ENCODE results near the gene ST14.
A peak's percentile ranks its signal among the peaks of the same experiment; 100 is the strongest.
"Not testable (repeated sequence)": the region's sequence is repeated elsewhere in the genome, so short reads cannot be mapped to it uniquely, and the experiment has no call there.

ST14 gene

DNA sequence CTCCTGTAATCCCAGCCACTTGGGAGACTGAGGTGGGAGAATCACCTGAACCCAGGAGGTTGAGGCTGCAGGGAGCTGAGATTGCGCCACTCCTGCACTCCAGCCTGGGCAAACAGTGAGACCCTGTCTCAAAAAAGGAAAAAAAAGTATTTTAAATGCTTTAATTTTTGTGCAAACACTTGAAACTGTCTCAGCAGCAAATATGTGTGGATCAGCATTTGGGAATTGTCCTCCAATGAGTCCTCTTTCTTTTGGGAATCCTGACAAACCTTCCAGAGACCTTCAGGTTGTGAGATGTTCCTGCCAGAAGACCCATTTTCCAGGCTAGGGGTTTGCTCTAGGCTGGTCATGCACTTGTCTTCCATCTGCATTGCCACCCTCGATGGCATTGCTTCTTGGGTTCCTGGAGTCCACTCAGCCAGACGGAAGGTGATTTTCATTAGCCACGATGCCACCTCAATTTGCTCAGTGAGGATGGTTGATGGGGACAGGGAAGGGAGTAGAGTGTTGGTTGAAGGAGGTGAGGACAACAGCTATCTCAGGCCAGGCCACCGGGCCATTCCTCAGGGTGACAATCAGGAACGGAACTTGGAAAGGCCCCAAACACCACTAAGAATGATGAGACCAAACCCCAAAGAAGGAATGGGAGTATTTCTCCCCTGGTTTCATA, 55.4 kb downstream of the ST14 start:
- no peak for ATAC-seq
- Mint-ChIP-seq H3K9me3 (no peaks in the 10 kb centered on the region), H3K4me1 (no peaks in the 10 kb centered on the region), H3K27ac (no peak overlapping the region), H3K27me3 (peaks cover 18% of the 10 kb centered on the region), H3K4me3 (no peak overlapping the region)
- DNase-seq, result no peak

DNA sequence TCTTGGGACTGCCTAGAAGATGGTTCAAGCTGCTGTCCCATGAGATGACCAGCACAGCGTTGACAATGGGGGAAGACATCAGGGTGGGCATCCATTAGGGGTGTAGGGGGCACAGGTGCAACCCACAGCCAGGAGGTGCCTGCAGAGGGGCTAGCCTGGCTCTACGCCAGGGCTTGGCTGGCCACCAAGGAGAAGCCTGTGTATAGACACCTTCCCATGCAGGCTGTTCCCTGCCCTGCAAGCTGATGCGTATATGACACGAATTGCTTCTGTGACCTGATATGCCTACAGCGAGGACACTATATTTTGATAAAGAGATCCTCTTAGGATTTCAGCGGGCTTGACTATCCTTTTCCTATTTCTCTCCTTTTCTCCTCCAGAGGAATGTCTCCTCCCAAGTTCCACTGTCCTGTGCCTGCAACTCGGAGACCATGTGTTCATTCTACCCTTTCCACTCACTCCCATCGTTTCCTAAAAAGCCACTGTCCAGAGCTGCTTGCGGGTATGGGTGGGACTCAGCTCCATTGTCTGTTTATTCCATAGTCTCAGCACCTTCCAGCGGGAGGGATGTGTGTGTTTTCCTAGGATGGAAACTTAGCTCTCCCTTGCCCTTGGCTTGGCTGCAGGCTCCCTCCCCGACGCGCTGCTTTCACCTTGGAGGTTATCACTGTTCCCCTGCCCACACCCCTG, 56.1 kb downstream of the ST14 start:
- H3K4me3 Mint-ChIP-seq, result no peak overlapping the region

DNA sequence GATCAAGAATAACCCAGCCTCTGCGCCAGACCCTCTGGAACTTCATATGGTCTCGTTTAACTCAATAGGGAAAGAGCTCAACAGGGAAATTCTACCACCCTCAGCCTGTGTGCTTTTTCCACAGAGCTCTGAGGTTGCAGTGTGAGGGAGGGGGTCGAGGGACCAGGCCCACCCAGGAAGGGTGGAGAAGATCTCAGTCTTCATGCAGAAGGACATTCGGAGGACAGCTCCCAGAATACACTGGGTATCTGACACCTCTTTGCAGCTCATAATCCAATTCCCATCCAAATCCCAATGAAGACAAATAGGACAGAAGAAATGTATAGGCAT, 56.6 kb downstream of the ST14 start:
- no peak overlapping the region for H3K4me3 Mint-ChIP-seq
- ATAC-seq, result no peak
- no peak for DNase-seq
- H3K4me1 Mint-ChIP-seq, result no peaks in the 10 kb centered on the region
- peaks cover 11% of the 10 kb centered on the region for H3K27me3 Mint-ChIP-seq
- H3K27ac Mint-ChIP-seq, result no peak overlapping the region
- H3K9me3 Mint-ChIP-seq, result no peaks in the 10 kb centered on the region

More for the DNA sequence above, 56.1 kb downstream of the ST14 start:
- Mint-ChIP-seq H3K27ac (no peak overlapping the region), H3K4me1 (no peaks in the 10 kb centered on the region), H3K27me3 (peaks cover 12% of the 10 kb centered on the region), H3K9me3 (no peaks in the 10 kb centered on the region)
- ATAC-seq, result no peak
- DNase-seq, result peak in 1 of 2 donors; percentile 6

DNA sequence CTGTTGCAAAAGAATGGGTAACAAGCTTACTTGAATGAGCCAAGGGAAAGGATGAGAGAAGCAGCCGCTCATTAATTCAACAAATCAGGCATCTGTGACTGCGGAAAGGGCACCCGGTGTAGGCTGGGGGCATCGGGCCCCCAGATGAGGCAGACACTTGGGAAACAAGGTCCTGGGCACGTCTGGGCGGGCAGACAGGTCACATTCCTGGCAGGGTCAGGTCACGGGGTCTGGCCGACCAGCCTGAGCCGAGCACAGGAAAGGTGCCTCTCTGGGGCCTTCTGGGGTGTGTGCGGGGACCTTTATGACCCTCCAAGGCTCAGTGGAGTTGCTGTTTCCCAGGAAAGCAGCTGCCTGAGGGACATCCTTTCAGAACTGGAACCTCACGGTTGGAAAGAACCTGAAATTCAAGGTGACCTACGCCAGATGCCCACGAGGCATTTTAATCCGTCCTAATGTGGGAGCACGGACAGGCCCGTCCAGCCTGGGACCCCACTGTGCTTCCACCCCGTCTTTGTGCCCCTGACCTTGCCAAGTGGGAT, 57.1 kb downstream of the ST14 start:
- no peak for ATAC-seq
- DNase-seq, result no peak
- Mint-ChIP-seq H3K4me3 (no peak overlapping the region), H3K9me3 (no peaks in the 10 kb centered on the region), H3K27me3 (peaks cover 11% of the 10 kb centered on the region), H3K27ac (no peak overlapping the region), H3K4me1 (no peaks in the 10 kb centered on the region)

DNA sequence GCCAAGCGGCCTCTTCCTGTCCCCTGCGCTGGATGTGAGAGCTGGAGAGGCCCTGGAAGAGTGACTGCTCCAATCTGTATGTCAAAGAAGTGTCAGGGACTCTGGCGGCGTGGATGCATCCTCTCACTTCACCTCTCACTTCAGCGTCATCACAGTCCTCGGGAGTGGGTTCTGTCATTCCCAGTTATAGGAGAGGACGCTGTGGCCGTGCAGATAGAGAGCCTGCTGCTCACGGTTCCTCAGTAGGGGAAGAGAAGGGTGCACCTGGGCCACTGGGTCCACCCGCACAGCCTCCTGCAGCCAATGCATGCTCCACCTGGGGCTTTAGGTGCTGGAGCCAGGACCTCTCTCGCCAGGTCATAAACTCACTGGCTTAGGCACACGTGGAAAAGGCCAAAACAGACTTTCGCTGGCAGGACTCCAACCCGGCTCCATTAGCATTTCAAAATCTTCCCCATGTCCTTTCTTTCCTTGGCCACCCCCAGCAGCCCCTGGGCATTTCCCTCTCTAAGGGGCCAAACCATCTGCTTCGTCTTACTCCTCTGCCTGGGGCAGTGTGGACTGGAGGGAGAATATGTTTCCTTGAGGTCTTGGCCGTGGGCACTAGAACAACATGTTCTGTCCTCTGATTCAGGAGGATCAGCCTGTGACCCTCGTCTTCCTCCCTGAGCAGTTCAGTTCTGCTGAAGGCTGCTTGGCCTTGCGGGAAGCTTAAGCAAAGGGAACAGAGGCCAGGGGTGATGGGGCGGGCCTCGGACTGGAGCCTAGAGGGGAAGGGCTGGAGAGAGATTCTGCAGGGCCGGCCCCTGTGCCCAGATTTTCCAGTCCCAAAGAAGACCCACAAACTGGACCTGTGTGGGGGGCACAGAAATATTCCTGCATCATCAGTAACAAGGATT, 57.8 kb downstream of the ST14 start:
- H3K27ac Mint-ChIP-seq, result no peak overlapping the region
- H3K27me3 Mint-ChIP-seq, result peaks cover 11% of the 10 kb centered on the region
- no peaks in the 10 kb centered on the region for H3K9me3 Mint-ChIP-seq
- ATAC-seq, result no peak
- peaks cover 1% of the 10 kb centered on the region for H3K4me1 Mint-ChIP-seq
- DNase-seq, result no peak
- H3K4me3 Mint-ChIP-seq, result no peak overlapping the region

DNA sequence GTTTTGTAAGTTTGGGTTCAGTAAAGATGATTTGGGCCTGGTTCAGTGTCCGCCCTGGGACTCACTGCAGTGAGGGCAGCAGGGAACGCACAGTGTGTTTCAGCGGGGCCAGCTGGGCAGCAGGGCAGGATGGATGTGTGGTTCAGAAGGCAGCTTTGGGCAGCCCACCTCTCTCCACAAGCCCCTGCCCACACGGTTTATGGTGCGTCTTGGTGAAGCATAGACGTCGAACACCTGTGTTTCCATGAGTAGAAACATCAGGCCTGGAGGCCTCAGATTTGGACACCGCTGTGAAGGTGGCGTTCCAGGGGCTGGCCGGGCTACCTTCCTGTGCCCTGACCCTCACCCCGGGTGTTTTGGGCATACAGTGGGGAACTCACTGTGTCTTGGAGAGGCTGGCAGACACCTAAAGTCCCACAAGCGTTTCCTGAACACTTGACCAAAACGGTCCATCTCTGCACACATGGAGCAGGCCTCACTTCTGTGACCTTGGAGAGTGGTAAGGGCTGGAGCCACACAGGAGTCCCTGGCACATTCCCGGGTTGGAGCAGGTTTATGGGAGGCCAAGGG, 59.0 kb downstream of the ST14 start:
- Mint-ChIP-seq H3K27me3 (peaks cover 7% of the 10 kb centered on the region), H3K27ac (no peak overlapping the region)
- no peak for ATAC-seq

DNA sequence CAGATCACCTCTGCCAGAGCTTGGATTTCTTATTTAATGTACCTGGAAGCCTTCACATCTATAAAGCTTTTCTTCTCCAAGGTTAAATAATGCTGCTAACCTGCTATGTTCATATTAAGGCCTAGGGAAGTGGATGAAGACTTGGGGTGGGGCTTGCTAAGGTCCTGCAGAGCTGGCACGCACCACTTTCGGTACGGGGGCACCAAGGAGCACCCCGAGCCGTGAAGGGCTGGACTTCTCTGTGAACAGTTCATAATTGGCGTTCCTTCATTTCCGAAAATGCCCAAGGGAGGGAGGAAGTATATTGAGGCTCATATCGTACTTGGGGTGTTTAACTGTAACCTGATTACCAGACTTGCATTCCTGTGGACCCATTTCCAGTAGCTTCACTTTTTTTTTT, 59.6 kb downstream of the ST14 start:
- Mint-ChIP-seq H3K27me3 (peaks cover under 1% of the 10 kb centered on the region), H3K4me1 (peaks cover 19% of the 10 kb centered on the region), H3K27ac (no peak overlapping the region), H3K4me3 (no peak overlapping the region), H3K9me3 (no peaks in the 10 kb centered on the region)
- ATAC-seq (no peak), DNase-seq (no peak)

More for the DNA sequence above, 59.0 kb downstream of the ST14 start:
- Mint-ChIP-seq H3K4me1 (peaks cover 13% of the 10 kb centered on the region), H3K9me3 (no peaks in the 10 kb centered on the region), H3K4me3 (no peak overlapping the region)
- no peak for DNase-seq

DNA sequence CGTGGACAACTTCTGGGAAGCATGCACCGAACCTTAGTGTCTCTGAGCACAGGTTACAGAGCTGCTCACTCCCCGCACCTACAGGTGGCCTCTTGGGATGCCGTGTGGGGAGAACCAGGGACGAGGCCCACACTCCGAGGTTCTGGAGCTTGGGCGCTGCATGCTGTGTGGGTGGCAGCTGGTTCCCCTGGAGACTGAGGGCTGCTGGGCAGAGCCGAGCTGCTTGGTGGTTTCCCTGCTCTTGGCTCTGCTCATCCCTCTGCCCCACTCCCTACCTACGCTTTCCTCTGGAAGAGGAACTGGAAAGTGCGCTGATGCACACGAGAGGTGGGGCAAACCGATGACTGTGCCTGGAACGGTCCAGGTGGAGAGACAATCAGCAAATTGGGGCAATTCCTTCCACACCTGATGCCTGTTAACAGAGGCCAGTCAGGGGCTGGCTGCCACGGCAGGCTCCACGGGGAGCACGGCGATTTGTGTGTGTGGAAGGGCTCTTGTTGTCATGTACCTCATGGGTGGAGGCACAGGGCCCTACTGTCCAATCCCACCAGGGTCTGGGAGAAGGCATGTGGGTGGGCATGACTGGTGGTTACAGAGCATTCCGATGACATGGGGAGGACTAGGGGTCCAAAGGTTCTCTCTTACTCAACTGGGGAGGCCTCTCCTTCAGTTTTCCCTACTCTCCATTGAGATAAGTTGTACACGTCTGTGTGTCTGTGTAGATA, 60.9 kb downstream of the ST14 start:
- Mint-ChIP-seq H3K4me1 (peaks cover 19% of the 10 kb centered on the region), H3K9me3 (no peaks in the 10 kb centered on the region), H3K27ac (peak overlapping the region in 1 of 2 donors; percentile 69), H3K27me3 (no peaks in the 10 kb centered on the region), H3K4me3 (no peak overlapping the region)
- DNase-seq (no peak), ATAC-seq (no peak)

DNA sequence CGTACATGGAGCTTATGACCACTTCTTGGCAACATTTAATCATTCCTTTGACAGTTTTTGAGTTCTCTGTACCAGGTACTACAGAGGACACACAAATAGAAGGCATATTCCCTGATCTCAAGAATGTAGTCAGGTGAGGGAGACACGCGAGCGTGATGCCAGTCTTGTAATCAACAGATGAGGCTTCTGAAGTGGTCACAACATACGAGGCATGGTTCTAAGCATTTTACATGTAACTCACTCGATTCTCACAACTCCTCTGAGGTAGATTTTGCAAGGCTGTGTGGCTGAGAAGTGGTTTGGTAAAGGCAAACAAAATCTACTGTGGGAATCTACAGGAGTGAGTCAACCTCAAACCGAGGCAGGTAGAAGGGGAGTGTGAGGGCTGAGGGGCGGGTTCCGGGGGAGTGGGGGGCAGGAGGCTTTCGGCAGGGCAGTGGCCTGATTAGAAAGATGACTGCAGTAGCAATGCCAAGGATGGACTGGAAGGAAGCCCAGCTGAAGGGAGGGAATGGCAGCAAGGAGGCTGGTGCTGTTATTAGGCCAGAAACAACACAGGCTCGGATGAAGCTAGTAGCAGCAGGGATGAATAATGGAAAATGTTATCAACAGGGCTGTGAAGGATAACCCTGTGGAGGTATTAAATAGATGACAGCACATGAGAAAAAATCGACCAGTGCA, 63.8 kb downstream of the ST14 start:
- peak; percentile 61 for ATAC-seq
- H3K4me1 Mint-ChIP-seq, result peaks cover 19% of the 10 kb centered on the region
- H3K27me3 Mint-ChIP-seq, result no peaks in the 10 kb centered on the region
- no peak overlapping the region for H3K27ac Mint-ChIP-seq
- no peak for DNase-seq
- no peaks in the 10 kb centered on the region for H3K9me3 Mint-ChIP-seq
- no peak overlapping the region for H3K4me3 Mint-ChIP-seq

DNA sequence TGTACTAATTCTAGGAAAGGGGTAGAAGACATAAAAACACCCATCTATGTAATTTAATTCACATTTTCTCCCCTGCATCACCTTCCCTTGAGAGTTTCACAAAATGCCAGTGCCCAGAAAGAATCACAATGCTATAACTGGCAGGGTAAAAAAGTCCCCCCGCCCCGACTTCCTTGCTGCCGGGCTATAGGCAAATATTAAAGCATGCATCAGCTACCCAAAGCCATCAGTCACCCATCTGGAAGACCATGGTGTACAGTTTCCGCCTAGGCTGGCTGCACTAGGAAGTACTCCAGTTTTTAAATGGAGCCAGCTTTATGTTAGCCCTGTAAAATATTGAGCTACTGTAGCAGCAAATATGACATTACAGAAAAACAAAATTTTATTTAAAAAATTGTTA, 67.8 kb downstream of the ST14 start:
- DNase-seq, result no peak
- H3K4me3 Mint-ChIP-seq, result no peak overlapping the region
- peaks cover 18% of the 10 kb centered on the region for H3K4me1 Mint-ChIP-seq
- H3K9me3 Mint-ChIP-seq, result no peaks in the 10 kb centered on the region
- no peaks in the 10 kb centered on the region for H3K27me3 Mint-ChIP-seq
- no peak overlapping the region for H3K27ac Mint-ChIP-seq
- no peak for ATAC-seq

DNA sequence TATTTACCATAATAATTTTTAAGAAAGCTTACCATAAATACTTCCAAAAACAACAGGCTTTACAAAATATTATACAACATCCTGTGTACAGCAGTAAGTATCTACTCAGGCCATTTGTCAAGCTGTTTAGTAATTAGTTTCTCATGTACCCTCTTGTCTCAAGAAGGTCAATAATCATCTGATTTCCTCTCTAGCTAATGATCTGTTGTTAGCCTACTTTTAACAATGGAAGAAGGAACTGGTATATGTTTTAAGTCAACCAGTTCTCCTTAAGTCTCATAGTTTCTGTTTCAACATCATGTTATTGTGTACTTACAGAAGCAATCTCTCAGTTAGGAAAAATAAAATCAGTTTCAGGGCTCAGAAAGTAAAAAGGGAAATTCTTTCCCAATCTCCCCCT, 73.9 kb downstream of the ST14 start:
- DNase-seq, H3K27me3 Mint-ChIP-seq, ATAC-seq, H3K9me3 Mint-ChIP-seq, H3K4me1 Mint-ChIP-seq, H3K27ac Mint-ChIP-seq, H3K4me3 Mint-ChIP-seq: not testable (repeated sequence)

DNA sequence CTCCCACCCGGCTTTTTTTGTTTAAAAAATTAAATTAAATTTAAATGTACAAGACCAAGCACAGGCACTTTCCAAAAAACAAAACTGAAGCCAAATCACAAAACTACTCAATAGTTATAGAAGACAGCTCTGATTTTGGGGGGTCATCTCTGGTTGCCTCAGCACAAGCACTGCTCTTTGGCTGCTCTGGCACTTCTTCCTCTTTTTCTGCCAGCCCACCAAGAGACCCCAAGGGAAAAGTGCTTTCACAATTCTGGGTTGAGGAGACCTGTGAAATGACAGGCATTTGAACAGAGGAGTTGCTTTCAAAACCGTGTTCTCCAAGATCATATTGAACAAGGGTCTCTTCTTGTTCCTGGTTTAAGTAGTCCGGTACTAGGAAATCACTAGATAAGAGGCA, 74.3 kb downstream of the ST14 start:
- ATAC-seq, H3K4me3 Mint-ChIP-seq, H3K27me3 Mint-ChIP-seq, H3K4me1 Mint-ChIP-seq, H3K27ac Mint-ChIP-seq, DNase-seq, H3K9me3 Mint-ChIP-seq: not testable (repeated sequence)

DNA sequence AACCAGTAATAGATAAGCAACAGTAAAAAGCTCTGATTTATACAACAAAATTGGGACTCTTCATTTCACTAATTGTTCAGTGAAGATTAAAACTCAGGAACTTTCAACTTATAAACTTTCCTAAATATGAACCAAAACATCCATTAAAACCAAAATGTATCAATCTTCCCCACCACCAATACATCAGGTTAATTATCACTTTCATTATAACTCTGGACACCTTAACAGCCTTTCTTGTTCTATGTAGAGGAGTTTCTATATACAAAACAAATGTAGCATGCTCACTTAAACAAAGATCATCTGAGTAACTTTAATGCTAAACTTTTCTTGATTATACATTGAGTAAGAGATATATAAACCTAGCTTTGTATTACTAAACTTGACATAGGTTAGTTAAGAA, 74.7 kb downstream of the ST14 start:
- Mint-ChIP-seq H3K9me3 (no peaks in the 10 kb centered on the region), H3K27ac (no peak overlapping the region), H3K4me3 (no peak overlapping the region), H3K4me1 (no peaks in the 10 kb centered on the region), H3K27me3 (no peaks in the 10 kb centered on the region)
- no peak for DNase-seq
- no peak for ATAC-seq

DNA sequence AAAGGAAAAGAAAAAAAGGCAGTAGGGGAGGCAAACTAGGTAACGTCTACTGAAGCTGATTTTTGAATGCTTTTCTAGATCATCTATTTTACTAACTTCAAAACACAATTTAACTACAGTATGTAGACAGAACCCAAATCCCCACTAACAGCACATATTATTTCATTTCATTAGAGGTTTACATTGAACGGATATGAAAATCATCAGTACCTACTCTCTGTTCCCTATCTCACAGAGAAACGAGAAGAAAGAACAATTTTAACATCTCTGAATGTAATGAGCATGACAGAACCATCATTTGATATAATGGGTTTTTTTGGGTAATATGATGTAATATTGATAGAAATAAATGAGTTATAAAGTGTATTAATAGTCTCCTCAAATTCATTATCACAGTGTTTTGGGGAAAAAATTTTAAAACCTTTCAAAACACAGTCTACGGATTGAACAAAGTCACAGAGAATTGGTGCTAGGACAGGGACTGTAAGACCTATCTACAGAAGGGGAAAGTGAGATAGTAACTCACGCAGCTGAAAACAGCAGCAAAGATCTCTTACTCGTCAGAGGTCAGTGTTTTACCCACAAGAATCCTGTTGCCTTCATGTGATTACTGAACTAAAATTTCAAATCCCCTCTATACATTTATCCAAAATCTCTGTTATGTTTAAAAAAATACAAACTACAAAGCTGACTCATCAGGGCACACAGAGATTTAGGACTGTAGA, 77.9 kb downstream of the ST14 start:
- H3K4me1 Mint-ChIP-seq, result peaks cover 6% of the 10 kb centered on the region
- no peak for DNase-seq
- H3K27me3 Mint-ChIP-seq, result no peaks in the 10 kb centered on the region
- no peak overlapping the region for H3K4me3 Mint-ChIP-seq
- H3K9me3 Mint-ChIP-seq, result no peaks in the 10 kb centered on the region
- no peak overlapping the region for H3K27ac Mint-ChIP-seq
- no peak for ATAC-seq

All from stimulated activated naive CD8-positive, alpha-beta T cell treated with anti-CD3 and anti-CD28 coated beads, Interleukin-15, amount 100 ng/mL, for 72 hours (primary cell).